Kidney (tissue), 22 donors: Measurements from ENCODE around the gene CYP2A13. TPM values are rescaled to one million over a fixed set of nuclear protein-coding genes. Genes with fewer than 3 reads are reported as not detected.
"Not testable (repeated sequence)": the region's sequence is repeated elsewhere in the genome, so short reads cannot be mapped to it uniquely, and the experiment has no call there.

Source experiments
- DNase-seq, 5 donors: peaks; one replicate each; pipeline ENCODE4 v3.0.0-alpha.2; 2013 to 2020
- FAIRE-seq: peaks from 2 replicates; lab custom pipeline; 2012; peaks lifted over from hg19 to GRCh38; lab: Jason Lieb, UNC
- H3K27ac ChIP-seq, 2 donors: one replicate each; pipeline ENCODE4 v1.7.0; 2013; ENCODE audit warnings: low read depth in 2 of 2, low read length in 2 of 2, inconsistent platforms in 1 of 2
- H3K27me3 ChIP-seq: one replicate; pipeline ENCODE4 v1.7.1; 2013; ENCODE audit warnings: low read length, inconsistent platforms; ENCODE audit not compliant: control insufficient read depth, insufficient read depth
- H3K36me3 ChIP-seq, 3 donors: one replicate each; pipeline versions ENCODE4 v1.7.0 to v1.7.1; 2013; ENCODE audit warnings: low read length in 3 of 3, control low read depth in 1 of 3, inconsistent platforms in 1 of 3; ENCODE audit not compliant: insufficient read depth in 3 of 3, control insufficient read depth in 2 of 3
- H3K4me1 ChIP-seq, 3 donors: one replicate each; pipeline versions ENCODE4 v1.7.0 to v1.7.1; 2013; ENCODE audit warnings: low read length in 3 of 3, inconsistent platforms in 1 of 3, low read depth in 1 of 3; ENCODE audit not compliant: control insufficient read depth in 2 of 3, insufficient read depth in 2 of 3
- H3K4me3 ChIP-seq, 3 donors: one replicate each; pipeline versions ENCODE4 v1.7.0 to v1.8.1; 2013; ENCODE audit warnings: low read length in 3 of 3, control low read depth in 1 of 3, inconsistent platforms in 1 of 3
- H3K9ac ChIP-seq, 3 donors: one replicate each; pipeline versions ENCODE4 v1.7.0 to v1.7.1; 2013; ENCODE audit warnings: low read length in 3 of 3, control low read depth in 1 of 3, inconsistent platforms in 1 of 3
- H3K9me3 ChIP-seq, 3 donors: one replicate each; pipeline versions ENCODE4 v1.7.0 to v1.7.1; 2013; ENCODE audit warnings: low read length in 3 of 3, control low read depth in 1 of 3, inconsistent platforms in 1 of 3; ENCODE audit not compliant: control insufficient read depth in 2 of 3, insufficient read depth in 1 of 3
- intact Hi-C: fragments of 100-400 bp; cut with DNase I; formaldehyde crosslinking; loops from one replicate; pipeline ENCODE4 v1.11.1; 2022
- long read RNA-seq, 10 donors: library from polyadenylated mRNA in 1 of 10; unstranded in 1 of 10; transcript quantifications; one replicate each; pipeline ENCODE4 v2.0.0 and lab custom pipeline, GENCODE V29; 2021 to 2026
- polyA plus RNA-seq: library from polyadenylated mRNA; stranded (reverse); fragments of 350-450 nt; fragmentation: Illumina TruSeq; extraction: RNeasy Lipid Tissue Mini Kit (QIAGEN cat#74804); gene quantifications from one replicate; pipeline ENCODE4 v1.2.3, GENCODE V29; 2014; ENCODE audit warnings: low read depth, low replicate concordance; ENCODE audit not compliant: insufficient read depth
- total RNA-seq: library from RNA; stranded (reverse); fragmentation: NEBNext Ultra II Directional; extraction: Animal tissue kit (Norgen Biotek cat#: 25700); gene quantifications from one replicate; pipeline ENCODE4 v1.2.1, GENCODE V29; 2021
- TF ChIP-seq, protein P1 (sequence below): IDR thresholded peaks from 3 replicates; pipeline ENCODE4 v1.5.1; 2012; ENCODE audit warnings: mild to moderate bottlenecking, moderate library complexity, borderline replicate concordance; ENCODE audit not compliant: insufficient read depth; ENCODE audit errors: extremely low read depth
- donor health status: control.
- donor health status: control.
- donor health status: control.
- donor health status: control.
- donor health status: control.
- donor health status: DM: yes; HTN: yes; CAD: no.
- donor health status: Normal renal cell carcinoma (clear cell type).

CYP2A13 gene, protein sequence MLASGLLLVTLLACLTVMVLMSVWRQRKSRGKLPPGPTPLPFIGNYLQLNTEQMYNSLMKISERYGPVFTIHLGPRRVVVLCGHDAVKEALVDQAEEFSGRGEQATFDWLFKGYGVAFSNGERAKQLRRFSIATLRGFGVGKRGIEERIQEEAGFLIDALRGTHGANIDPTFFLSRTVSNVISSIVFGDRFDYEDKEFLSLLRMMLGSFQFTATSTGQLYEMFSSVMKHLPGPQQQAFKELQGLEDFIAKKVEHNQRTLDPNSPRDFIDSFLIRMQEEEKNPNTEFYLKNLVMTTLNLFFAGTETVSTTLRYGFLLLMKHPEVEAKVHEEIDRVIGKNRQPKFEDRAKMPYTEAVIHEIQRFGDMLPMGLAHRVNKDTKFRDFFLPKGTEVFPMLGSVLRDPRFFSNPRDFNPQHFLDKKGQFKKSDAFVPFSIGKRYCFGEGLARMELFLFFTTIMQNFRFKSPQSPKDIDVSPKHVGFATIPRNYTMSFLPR
- not detected for total RNA-seq
- not detected for polyA plus RNA-seq
- long read RNA-seq, donor 1 = 0 reads
- long read RNA-seq, donor 2 = 0 reads
- long read RNA-seq, donor 3 = 0 reads
- long read RNA-seq, donor 4 = 0 reads
- long read RNA-seq, donor 5 = 0 reads
- long read RNA-seq, donor 6 = 0 reads
- long read RNA-seq, donor 7 = 0 reads
- long read RNA-seq, donor 8 = 0 reads
- long read RNA-seq, donor 9 = 0 reads
- long read RNA-seq, donor 10 = 0 reads

DNA sequence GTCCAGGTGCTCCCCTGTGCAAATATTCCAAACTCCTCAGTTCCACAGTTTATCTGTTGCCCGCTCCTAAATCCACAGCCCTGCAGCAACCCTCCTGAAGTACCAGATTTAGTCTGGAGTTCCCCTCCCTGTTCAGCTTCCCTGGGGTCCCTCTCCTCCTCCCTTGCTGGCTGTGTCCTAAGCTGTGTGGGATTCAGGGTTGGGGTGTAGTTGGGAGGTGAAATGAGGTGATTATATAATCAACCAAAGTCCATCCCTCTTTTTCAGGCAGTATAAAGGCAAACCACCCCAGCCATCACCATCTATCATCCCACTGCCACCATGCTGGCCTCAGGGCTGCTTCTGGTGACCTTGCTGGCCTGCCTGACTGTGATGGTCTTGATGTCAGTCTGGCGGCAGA, at the start of gene CYP2A13:
TSS of gene CYP2A13 (plus strand) at position 301 of the 400 bp plus-strand sequence. CDS start at position 322, 21 bp downstream.
- peaks cover 3% of the 10 kb centered on the region for H3K27me3 ChIP-seq

DNA sequence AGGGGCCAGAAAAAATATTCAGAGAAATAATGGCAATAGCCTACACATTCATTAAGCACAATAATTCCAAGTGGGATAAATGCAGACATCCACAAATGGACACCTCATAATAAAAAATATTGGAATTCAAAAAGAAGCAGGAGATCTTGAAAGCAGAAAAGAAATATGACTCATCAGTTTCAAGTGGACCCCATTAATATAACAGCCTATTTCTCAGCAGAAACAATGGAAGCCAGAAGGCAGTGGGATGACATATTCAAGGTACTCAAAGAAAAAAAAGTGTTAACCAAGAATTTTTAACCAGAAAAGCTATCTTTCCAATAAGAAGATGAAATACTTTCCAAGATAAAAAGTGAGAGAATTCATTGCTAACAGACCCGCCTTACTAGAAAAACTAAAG, 48.4 kb upstream of the CYP2A13 start:
- intact Hi-C loops = no loop called here
- H3K27me3 ChIP-seq = no peaks in the 10 kb centered on the region
- DNase-seq (no peak), FAIRE-seq (no peak)
- no peak overlapping the region for H3K4me3 ChIP-seq
- no peak overlapping the region for H3K27ac ChIP-seq
- H3K36me3 ChIP-seq = no peaks in the 10 kb centered on the region
- H3K4me1 ChIP-seq = no peaks in the 10 kb centered on the region
- H3K9ac ChIP-seq = no peak overlapping the region
- no peaks in the 10 kb centered on the region for H3K9me3 ChIP-seq
- TF ChIP-seq, protein P1, sequence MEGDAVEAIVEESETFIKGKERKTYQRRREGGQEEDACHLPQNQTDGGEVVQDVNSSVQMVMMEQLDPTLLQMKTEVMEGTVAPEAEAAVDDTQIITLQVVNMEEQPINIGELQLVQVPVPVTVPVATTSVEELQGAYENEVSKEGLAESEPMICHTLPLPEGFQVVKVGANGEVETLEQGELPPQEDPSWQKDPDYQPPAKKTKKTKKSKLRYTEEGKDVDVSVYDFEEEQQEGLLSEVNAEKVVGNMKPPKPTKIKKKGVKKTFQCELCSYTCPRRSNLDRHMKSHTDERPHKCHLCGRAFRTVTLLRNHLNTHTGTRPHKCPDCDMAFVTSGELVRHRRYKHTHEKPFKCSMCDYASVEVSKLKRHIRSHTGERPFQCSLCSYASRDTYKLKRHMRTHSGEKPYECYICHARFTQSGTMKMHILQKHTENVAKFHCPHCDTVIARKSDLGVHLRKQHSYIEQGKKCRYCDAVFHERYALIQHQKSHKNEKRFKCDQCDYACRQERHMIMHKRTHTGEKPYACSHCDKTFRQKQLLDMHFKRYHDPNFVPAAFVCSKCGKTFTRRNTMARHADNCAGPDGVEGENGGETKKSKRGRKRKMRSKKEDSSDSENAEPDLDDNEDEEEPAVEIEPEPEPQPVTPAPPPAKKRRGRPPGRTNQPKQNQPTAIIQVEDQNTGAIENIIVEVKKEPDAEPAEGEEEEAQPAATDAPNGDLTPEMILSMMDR = no peak

More for the DNA sequence above, at the start of gene CYP2A13:
- Histone ChIP-seq H3K27ac (no peak within 1 kb of the TSS), H3K9ac (no peak within 1 kb of the TSS), H3K4me3 (no peak within 1 kb of the TSS), H3K9me3 (no peaks in the 10 kb centered on the region), H3K36me3 (no peaks in the 10 kb centered on the region), H3K4me1 (no peaks in the 10 kb centered on the region)
- intact Hi-C loops = no loop called here
- TF ChIP-seq, protein P1 = no peak
- DNase-seq (no peak), FAIRE-seq (no peak)

DNA sequence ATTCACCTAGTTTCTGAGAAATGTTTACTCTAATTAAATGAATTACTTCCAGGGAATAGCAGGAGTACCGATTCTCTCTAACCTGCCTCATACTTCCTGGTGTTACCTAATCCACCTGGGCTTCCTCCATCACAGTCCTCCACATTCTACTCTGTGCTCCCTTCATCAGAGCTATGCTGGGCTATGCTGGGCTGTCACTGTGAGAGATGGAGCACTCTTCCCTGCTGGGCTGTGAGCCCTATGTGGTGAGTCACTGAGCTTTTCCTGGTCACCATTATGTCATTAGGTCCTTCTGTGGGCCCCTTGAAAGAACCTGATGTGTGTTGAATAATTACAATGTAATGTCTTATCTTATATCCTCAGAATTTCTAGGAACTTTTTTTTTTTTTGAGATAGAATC, 43.2 kb upstream of the CYP2A13 start:
- intact Hi-C loops = not testable (repeated sequence)

DNA sequence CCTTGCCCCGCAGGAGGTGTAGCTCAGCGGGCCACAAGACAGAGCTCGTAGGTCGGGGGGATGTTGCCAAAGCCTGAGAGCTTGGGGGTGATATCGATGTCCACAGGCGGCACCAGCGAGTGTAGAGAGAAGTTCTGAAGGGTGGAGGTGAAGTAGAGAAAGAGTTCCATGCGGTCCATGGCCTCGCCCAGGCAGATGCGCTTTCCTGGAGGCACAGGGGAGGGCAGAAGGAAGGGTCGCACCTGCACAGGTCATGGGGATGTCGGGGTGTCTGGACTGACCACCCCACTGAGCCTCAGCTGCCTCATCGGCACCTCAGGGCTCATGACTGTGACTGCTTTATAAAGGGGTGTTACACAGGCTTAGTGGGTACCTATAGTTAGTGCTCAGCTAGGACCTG, 37.8 kb upstream of the CYP2A13 start:
- FAIRE-seq (no peak), DNase-seq (no peak)
- H3K9ac ChIP-seq = no peak overlapping the region
- intact Hi-C loops = no loop called here
- no peaks in the 10 kb centered on the region for H3K27me3 ChIP-seq
- H3K4me1 ChIP-seq = no peaks in the 10 kb centered on the region
- TF ChIP-seq, protein P1 = no peak
- H3K27ac ChIP-seq = no peak overlapping the region
- no peak overlapping the region for H3K4me3 ChIP-seq
- H3K9me3 ChIP-seq = no peaks in the 10 kb centered on the region
- H3K36me3 ChIP-seq = no peaks in the 10 kb centered on the region

More for the DNA sequence above, 43.2 kb upstream of the CYP2A13 start:
- H3K9ac ChIP-seq, H3K27ac ChIP-seq, H3K36me3 ChIP-seq, FAIRE-seq, H3K27me3 ChIP-seq, H3K9me3 ChIP-seq, H3K4me3 ChIP-seq, DNase-seq, H3K4me1 ChIP-seq: not testable (repeated sequence)

DNA sequence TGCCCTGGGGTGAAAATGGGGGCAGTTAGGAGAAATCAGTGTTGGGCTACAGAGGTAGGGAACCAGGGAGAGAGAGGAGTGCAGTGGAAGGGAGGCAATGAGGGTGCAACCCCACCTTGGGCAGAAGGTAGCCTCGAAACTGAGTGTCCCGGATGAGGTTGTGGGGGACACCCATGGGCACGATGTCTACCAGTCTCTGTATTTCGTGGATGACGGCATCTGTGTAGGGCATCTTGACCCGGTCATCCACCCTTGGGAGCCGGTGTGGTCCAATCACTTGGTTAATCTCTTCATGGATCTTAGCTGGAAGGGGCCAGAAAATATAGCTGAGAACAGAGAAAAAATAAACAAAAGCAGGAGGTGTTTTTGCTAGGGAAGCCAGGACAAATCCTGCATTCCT, 36.1 kb upstream of the CYP2A13 start:
- H3K4me3 ChIP-seq, H3K27ac ChIP-seq, H3K4me1 ChIP-seq, H3K36me3 ChIP-seq, H3K27me3 ChIP-seq, intact Hi-C loops, H3K9me3 ChIP-seq, FAIRE-seq, H3K9ac ChIP-seq, DNase-seq: not testable (repeated sequence)
